SJSA1 (cell line): ENCODE results near the gene PRKCQ. TPM values are rescaled to one million over a fixed set of nuclear protein-coding genes. Genes with fewer than 3 reads are reported as not detected.

Experiments used
- DNase-seq, 2 experiments: peaks; one replicate each; pipeline ENCODE4 v3.0.0-alpha.2; 2015 to 2020; ENCODE audit warnings: low spot score in 2 of 2, low read depth in 1 of 2
- H3K27ac ChIP-seq: fragments of 250-450 bp; sonication (Bioruptor Pico); 2 replicates; pipeline ENCODE4 v1.5.1; 2020; ENCODE audit warnings: mild to moderate bottlenecking, moderate library complexity
- H3K27me3 ChIP-seq: fragments of 250-450 bp; sonication (Bioruptor Pico); replicated peaks from 2 replicates; pipeline ENCODE4 v1.5.1; 2020; ENCODE audit warnings: mild to moderate bottlenecking, moderate library complexity
- H3K36me3 ChIP-seq: fragments of 250-450 bp; sonication (Bioruptor Pico); 2 replicates; pipeline ENCODE4 v1.5.1; 2020; ENCODE audit warnings: mild to moderate bottlenecking
- H3K4me1 ChIP-seq: fragments of 250-450 bp; sonication (Bioruptor Pico); replicated peaks from 2 replicates; pipeline ENCODE4 v1.6.1; 2021; ENCODE audit warnings: mild to moderate bottlenecking
- H3K4me3 ChIP-seq: fragments of 250-450 bp; sonication (Bioruptor Pico); 2 replicates; pipeline ENCODE4 v1.5.1; 2020; ENCODE audit warnings: mild to moderate bottlenecking
- H3K9me3 ChIP-seq: fragments of 250-450 bp; sonication (Bioruptor Pico); replicated peaks from 2 replicates; pipeline ENCODE4 v1.5.1; 2020; ENCODE audit warnings: mild to moderate bottlenecking
- total RNA-seq: library from RNA; depleted of rRNA; stranded (reverse); fragments of >200 nt; shearing (Covaris generic); gene quantifications from 2 replicates; pipeline ENCODE4 v1.2.3, GENCODE V29; 2014

PRKCQ gene
- total RNA-seq, 1 experiment from 2014 or later: not detected

DNA sequence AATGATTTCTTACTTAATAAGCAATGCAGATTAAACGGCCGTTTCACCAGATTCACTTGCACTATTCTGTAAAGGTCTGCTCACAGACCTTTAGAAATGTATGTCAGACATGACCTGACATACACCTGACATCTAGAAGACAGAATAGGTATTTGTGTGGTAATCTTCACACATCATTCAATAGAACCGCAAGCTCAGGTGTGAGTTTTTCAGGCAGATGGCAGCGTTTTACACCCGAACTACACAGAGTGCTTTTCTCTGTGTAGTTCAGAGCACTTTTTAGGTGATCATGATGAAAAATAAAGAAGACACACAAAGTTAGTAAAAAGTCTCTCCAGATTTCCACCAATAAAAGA is 63.2 kb downstream of the PRKCQ start:
- H3K36me3 ChIP-seq: no peaks in the 10 kb centered on the region
- DNase-seq: no peak
- H3K27me3 ChIP-seq: peaks cover 43% of the 10 kb centered on the region

DNA sequence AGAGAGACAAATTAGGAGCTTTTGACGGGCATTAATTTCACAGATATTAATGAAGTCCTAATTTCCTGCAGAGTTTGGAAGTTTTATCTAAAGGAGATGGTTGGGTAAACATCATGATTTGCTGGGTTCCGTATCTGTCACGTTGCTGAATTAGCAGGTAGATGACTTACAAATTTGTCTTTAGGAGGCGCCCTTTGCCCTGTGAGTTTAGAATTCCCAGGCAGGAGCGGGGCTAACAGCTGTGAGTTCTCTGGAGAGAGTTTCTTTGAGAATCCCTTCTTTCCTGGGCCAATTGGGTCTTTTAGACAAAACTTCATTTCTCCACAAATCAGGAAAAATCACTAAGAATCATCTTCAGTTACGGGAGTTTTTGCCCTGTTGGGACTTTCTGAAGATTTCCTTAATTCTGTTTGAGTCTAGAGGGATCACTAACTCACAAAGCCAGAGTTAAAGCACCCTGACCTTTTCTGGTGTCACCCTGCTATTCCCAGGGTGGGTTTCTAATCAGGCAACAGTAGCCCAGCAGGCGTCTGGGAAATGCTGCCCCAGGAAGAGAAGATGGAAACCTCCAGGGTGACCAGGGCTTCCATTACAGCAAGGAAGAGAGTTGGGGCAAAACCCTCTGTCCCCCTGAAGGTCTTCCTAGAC is 63.7 kb downstream of the PRKCQ start:
- Histone ChIP-seq H3K36me3 (no peaks in the 10 kb centered on the region), H3K9me3 (no peaks in the 10 kb centered on the region), H3K27me3 (peaks cover 43% of the 10 kb centered on the region), H3K4me1 (no peaks in the 10 kb centered on the region), H3K27ac (no peak overlapping the region), H3K4me3 (no peak overlapping the region)
- no peak for DNase-seq

More for the DNA sequence above, 63.2 kb downstream of the PRKCQ start:
- no peak overlapping the region for H3K4me3 ChIP-seq
- H3K27ac ChIP-seq: no peak overlapping the region
- H3K4me1 ChIP-seq: no peaks in the 10 kb centered on the region
- no peaks in the 10 kb centered on the region for H3K9me3 ChIP-seq

DNA sequence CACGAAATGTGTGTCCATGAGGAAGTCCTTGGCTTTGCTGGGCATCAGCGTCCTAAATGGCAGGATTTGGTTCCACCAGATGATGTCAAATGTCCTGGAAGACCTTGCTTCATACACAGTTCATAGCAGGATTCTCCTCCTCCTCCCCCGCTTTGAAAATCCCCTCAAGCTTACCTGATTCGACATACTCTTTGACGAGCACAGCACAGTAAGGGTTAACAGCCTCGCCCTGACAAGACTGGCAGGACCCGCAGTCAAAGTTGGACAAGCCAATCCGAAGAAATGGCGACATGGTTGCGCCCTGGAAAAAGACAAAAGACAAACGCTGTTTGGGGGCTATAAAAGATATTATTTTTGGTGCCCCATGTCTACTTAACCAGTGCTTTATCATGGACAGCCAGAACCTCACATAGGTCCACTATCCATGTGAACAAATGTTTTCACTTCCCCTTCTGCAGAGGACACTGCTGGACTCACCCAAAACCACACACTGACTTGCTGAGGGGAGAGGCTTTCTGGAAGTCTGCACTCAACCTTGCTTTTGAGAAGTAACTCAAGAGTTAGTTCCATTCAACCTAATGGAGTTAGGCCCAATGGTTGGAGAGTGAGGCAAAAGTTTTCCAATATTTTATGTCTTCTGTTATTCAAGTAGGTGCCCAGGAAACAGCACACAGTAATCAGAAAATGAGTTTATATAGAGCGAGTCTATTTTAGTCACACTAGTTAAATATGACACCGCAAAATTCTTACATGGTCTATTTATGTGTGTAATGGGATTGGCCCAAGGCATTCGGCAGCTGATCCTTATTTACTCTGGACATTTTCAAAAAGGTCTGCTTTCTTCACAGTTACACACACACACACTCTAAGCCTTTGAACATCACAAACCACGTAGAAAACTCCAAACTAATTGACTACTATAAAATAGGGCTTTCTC is 65.0 kb downstream of the PRKCQ start:
- peaks cover 53% of the 10 kb centered on the region for H3K27me3 ChIP-seq
- no peak overlapping the region for H3K27ac ChIP-seq
- H3K4me3 ChIP-seq: no peak overlapping the region
- no peak for DNase-seq
- H3K4me1 ChIP-seq: no peaks in the 10 kb centered on the region
- no peaks in the 10 kb centered on the region for H3K9me3 ChIP-seq
- no peaks in the 10 kb centered on the region for H3K36me3 ChIP-seq

DNA sequence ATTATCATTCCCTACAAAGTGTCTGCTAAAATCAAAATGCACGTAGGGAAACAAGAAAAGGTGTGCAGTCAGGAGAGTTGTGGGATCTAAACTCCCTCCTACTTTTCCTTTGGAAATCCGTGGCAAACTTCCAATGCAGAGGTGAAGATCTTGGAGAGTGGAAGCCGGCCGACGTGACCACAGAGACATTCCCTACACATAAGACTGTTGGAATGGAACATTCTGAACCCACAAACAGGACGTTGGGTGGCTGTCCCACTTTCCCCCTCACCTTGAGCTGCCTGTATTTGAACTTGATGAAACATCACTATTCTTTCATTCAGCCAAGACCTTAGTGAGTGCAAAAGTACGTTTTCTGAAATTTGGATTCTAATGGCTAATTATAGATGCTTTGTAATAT is 65.9 kb downstream of the PRKCQ start:
- DNase-seq: no peak
- no peak overlapping the region for H3K27ac ChIP-seq
- no peaks in the 10 kb centered on the region for H3K9me3 ChIP-seq
- H3K36me3 ChIP-seq: no peaks in the 10 kb centered on the region
- H3K27me3 ChIP-seq: peaks cover 54% of the 10 kb centered on the region
- H3K4me1 ChIP-seq: no peaks in the 10 kb centered on the region
- no peak overlapping the region for H3K4me3 ChIP-seq

DNA sequence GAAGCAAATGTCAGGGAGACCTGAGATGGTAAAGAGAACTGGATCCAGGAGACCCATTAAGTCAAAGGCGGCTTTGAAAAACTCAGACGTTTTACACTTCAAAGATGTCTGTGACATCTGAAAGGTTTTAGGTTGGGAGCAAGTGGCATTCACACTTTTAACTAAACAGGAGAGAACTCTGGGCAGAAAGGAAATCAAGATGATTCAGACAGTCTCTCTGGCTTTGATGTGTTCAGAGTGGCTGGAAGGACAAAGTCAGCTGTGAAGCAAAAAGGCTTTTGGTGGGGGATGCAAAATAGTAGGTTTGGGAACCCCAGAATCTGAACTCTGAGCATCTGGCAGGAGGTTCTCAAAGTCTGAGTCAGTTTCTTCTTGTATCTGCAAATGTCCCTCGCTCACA is 66.6 kb downstream of the PRKCQ start:
- Histone ChIP-seq H3K9me3 (no peaks in the 10 kb centered on the region), H3K36me3 (no peaks in the 10 kb centered on the region), H3K4me1 (no peaks in the 10 kb centered on the region), H3K4me3 (no peak overlapping the region), H3K27ac (no peak overlapping the region), H3K27me3 (peaks cover 49% of the 10 kb centered on the region)
- DNase-seq: no peak

DNA sequence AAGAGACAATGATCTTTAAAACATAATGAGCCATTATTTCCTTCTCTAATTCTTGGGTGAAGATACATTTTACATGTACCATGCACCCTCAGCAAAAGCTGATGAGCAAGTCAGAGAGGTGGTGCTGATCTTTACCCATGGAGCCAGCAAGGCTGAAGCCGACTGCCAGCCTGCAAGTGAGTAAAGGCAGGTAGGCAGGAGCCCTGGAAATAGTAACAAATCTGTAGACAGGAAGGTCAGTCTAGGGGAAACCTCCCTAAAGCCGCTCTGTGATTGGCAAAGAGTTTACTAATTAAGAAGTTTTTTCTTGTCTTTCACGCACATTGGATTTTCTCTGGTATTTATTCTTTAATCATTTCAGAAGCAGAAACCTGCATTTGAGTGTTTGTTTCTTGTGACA is 67.9 kb downstream of the PRKCQ start:
- H3K9me3 ChIP-seq: no peaks in the 10 kb centered on the region
- peaks cover 45% of the 10 kb centered on the region for H3K27me3 ChIP-seq
- no peak for DNase-seq
- H3K4me3 ChIP-seq: no peak overlapping the region
- no peaks in the 10 kb centered on the region for H3K36me3 ChIP-seq
- no peak overlapping the region for H3K27ac ChIP-seq
- H3K4me1 ChIP-seq: no peaks in the 10 kb centered on the region

DNA sequence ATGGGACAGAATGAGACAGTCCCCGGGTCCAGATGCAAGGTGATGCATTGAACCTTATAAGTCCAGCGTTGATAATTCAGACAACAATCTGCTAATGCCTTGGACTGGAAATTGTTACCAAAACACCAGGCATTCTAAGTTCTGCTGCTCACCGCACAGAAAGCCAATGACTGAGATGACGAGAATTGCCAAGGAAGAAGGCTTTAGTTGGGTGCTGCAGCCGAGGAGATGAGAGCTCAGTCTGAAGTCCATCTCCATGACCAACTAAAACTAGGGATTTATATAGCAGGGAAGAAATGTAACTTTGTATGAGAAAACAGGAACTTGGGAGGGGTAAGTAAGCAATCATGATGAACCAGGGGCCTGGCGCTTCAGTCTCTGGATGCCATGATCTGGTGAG is 68.7 kb downstream of the PRKCQ start:
- no peaks in the 10 kb centered on the region for H3K36me3 ChIP-seq
- H3K4me1 ChIP-seq: no peaks in the 10 kb centered on the region
- H3K27ac ChIP-seq: no peak overlapping the region
- H3K4me3 ChIP-seq: no peak overlapping the region
- peaks cover 47% of the 10 kb centered on the region for H3K27me3 ChIP-seq
- DNase-seq: no peak
- H3K9me3 ChIP-seq: no peaks in the 10 kb centered on the region

DNA sequence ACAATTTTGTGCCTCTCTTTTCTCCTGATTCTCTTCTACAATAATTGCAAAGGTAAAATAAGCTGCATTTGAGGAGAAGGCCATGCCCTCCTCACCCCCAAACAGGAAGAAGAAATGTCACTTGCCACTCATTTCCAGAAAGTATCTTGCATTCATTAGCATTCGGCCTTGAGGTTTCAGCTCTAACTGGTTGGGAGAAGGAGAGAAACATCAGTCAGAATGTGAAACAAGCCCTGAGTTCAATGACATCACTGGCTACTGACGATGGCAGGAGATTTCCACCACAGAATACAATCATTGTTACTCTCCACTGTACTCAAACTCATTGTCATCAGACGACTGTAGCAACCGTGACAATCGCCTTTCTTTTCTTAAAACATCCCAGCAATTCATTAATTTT is 72.8 kb downstream of the PRKCQ start:
- Histone ChIP-seq H3K4me1 (no peaks in the 10 kb centered on the region), H3K27ac (no peak overlapping the region), H3K36me3 (no peaks in the 10 kb centered on the region), H3K9me3 (no peaks in the 10 kb centered on the region), H3K27me3 (peaks cover 26% of the 10 kb centered on the region), H3K4me3 (no peak overlapping the region)
- DNase-seq: no peak

DNA sequence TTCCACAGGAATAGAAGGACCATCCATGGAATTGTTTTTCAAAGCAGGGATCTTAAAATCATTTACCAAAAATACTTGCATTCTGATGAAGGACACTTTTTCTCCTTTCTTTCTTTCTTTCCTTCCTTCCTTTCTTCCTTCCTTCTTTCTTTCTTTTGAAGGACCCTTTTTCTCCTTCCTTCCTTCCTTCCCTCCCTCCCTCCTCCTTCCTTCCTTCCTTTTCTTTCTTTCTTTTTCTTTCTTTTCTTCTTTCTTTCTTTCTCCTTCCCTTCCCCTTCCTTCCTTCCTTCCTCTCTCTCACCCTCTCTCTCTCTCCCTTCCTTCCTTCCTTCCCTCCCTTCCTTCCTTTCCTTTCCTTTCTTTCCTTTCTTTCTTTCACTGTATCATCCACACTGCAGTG is 74.8 kb downstream of the PRKCQ start:
- no peaks in the 10 kb centered on the region for H3K9me3 ChIP-seq
- H3K36me3 ChIP-seq: no peaks in the 10 kb centered on the region

DNA sequence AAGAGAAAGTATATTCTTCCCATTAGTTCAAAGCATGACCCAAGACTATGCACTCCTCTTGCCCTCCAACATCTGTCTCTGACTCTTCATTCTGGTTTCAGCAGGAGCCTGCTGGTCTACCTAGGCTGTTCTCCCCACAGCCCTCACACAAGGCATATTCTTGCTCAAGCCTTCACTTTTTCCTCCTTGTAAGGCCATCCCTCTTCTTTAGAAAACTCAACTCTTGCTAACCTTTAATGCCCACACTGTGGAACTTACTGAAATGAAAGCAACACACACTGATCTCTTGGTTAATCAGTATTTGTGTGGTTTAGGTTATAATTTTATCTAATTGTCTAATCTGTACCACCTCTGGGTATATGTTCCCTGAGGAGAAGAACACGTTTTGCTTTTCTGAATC is 75.8 kb downstream of the PRKCQ start:
- Histone ChIP-seq H3K4me3 (no peak overlapping the region), H3K4me1 (no peaks in the 10 kb centered on the region), H3K27ac (no peak overlapping the region), H3K27me3 (peaks cover 18% of the 10 kb centered on the region; the same call in 1 of the 2 replicates), H3K9me3 (no peaks in the 10 kb centered on the region), H3K36me3 (no peaks in the 10 kb centered on the region)
- DNase-seq: no peak

More for the DNA sequence above, 74.8 kb downstream of the PRKCQ start:
- Histone ChIP-seq H3K4me3 (no peak overlapping the region), H3K27ac (no peak overlapping the region), H3K27me3 (peaks cover 22% of the 10 kb centered on the region; the same call in 1 of the 2 replicates), H3K4me1 (no peaks in the 10 kb centered on the region)
- DNase-seq: no peak

DNA sequence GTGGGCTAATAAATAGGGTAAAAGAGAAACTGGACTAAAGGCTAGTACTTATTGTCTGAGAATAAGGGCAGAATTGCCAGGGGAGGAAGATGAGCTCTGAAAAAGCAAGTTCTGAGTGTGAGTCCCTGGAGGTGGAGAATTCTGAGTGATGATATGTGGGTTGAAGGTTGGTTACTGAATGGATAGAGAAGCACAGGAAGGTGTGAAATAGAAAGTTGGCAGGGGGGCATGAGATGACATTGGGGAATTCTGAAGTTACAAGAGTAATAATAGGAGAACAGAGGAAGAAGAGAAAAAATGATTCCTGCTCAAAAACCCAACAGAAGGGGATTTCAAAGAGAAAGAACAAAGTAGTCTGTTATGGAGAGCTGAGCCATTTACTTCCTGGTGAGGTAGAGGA is 76.9 kb downstream of the PRKCQ start:
- Histone ChIP-seq H3K4me1 (no peaks in the 10 kb centered on the region), H3K9me3 (no peaks in the 10 kb centered on the region), H3K27ac (no peak overlapping the region), H3K4me3 (no peak overlapping the region), H3K36me3 (no peaks in the 10 kb centered on the region), H3K27me3 (peaks cover 18% of the 10 kb centered on the region; the same call in 1 of the 2 replicates)
- no peak for DNase-seq

DNA sequence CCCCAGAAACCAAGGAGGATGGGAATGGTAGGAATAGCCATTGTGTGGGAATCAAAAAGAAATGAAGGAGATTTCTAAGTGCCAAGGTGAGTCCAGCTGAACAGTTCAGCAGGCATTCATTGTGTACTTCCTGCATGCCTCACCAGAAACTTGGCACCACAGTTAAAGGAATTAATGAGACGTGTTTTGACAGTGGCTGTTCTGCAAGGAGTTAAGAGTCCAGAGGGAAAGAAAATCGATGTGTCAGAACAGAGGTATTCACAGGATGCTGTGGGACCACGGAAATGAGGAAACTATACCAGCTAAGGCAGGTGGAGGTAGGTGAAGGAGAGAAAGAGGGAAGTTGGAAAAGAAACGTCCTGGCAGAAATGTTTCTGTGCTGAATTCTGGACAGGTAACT is 78.1 kb downstream of the PRKCQ start:
- H3K27me3 ChIP-seq: peaks cover 16% of the 10 kb centered on the region; the same call in 1 of the 2 replicates
- H3K4me3 ChIP-seq: no peak overlapping the region
- no peak for DNase-seq
- no peak overlapping the region for H3K27ac ChIP-seq
- no peaks in the 10 kb centered on the region for H3K4me1 ChIP-seq
- H3K36me3 ChIP-seq: no peaks in the 10 kb centered on the region
- H3K9me3 ChIP-seq: no peaks in the 10 kb centered on the region

DNA sequence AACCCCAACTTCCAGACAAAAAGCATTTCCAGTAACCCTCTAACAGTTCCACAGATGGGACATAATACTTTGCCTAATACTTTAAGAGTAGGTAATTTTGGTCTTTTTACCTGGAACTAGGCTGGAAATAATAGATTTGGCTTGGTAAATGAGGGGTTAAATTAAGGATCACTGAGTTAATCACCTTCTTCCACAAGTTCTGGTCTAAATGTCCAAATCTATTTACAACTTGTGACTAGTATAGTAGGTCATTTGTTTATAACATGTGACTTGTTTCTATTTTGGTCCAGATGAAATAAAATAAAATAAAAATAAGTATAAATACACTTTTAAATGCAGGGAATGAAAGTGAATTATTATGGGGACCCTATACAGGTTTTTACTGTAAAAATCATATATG is 80.1 kb downstream of the PRKCQ start:
- no peaks in the 10 kb centered on the region for H3K36me3 ChIP-seq
- no peaks in the 10 kb centered on the region for H3K9me3 ChIP-seq
- H3K27me3 ChIP-seq: peaks cover 4% of the 10 kb centered on the region; the same call in 1 of the 2 replicates
- H3K27ac ChIP-seq: no peak overlapping the region
- no peak overlapping the region for H3K4me3 ChIP-seq
- no peak for DNase-seq
- no peaks in the 10 kb centered on the region for H3K4me1 ChIP-seq

DNA sequence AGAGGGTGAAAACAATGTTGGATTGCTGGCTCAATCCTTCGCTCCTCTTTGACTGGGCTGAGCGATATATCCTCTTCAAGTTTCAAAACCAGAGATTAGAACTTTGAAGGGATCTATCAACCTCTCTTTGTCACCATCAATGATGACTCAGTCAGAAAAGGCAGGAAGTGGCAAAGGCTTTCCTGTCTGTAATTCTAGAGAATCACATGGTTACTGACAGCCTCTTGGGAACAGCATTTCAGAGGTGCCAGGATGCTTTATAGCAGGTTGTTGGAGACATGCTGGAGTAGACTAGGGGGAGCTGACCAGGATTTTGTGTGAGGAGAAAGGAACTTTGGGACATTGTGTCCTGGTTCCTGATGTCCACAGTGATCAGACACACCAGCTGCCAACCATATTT is 81.3 kb downstream of the PRKCQ start:
- H3K27me3 ChIP-seq: peaks cover 4% of the 10 kb centered on the region
- H3K4me3 ChIP-seq: no peak overlapping the region
- no peaks in the 10 kb centered on the region for H3K9me3 ChIP-seq
- H3K4me1 ChIP-seq: no peaks in the 10 kb centered on the region
- no peak for DNase-seq
- no peaks in the 10 kb centered on the region for H3K36me3 ChIP-seq
- H3K27ac ChIP-seq: no peak overlapping the region
